ENCODE results near the gene LPCAT2.

DNA sequence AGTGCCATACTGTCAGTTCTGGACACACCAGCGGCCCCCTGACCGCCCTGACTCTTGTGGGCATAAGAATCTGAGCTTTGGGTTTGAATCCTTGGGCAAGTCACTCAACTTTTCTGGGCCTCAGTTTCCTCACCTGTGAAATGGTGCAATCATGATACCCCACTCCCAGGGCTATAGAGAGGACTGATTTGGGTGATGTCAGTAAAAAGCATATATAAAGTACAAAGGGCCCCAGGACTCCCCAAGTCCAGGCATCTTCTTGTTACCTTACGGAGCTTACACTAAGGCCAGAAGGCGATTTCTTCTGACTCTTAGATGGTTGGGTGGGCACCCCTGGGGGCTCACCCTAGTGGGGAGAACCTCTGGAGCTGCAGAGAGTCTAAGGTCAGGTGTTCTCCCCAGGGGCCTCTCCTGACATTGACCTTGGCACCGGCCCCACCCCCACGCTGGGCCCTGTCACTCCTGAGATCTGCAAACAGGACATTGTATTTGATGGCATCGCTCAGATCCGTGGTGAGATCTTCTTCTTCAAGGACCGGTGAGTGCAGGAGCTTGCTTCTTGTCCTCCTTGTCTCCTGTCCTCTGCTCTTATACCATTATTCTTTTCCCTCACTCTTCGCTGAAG lies 16.0 kb upstream of the LPCAT2 start:
- no peak for TF ChIP-seq POLR2A (IDR thresholded peaks at IDR 0.05)
- TF ChIP-seq, protein P1, sequence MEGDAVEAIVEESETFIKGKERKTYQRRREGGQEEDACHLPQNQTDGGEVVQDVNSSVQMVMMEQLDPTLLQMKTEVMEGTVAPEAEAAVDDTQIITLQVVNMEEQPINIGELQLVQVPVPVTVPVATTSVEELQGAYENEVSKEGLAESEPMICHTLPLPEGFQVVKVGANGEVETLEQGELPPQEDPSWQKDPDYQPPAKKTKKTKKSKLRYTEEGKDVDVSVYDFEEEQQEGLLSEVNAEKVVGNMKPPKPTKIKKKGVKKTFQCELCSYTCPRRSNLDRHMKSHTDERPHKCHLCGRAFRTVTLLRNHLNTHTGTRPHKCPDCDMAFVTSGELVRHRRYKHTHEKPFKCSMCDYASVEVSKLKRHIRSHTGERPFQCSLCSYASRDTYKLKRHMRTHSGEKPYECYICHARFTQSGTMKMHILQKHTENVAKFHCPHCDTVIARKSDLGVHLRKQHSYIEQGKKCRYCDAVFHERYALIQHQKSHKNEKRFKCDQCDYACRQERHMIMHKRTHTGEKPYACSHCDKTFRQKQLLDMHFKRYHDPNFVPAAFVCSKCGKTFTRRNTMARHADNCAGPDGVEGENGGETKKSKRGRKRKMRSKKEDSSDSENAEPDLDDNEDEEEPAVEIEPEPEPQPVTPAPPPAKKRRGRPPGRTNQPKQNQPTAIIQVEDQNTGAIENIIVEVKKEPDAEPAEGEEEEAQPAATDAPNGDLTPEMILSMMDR (IDR thresholded peaks at IDR 0.05) = no peak
